K562 treated with DMSO at 1 percent for 48 hours (cell line): Measurements from ENCODE around the gene SDSL. TPM values are rescaled to one million over a fixed set of nuclear protein-coding genes. Genes with fewer than 3 reads are reported as not detected.

Experiments
- total RNA-seq: library from RNA; unstranded; fragments of 300-600 nt; gene quantifications from 2 replicates; pipeline ENCODE4 v1.2.3, GENCODE V29; 2022; ENCODE audit warnings: low replicate concordance; ENCODE audit errors: extremely low read depth

The SDSL gene, protein sequence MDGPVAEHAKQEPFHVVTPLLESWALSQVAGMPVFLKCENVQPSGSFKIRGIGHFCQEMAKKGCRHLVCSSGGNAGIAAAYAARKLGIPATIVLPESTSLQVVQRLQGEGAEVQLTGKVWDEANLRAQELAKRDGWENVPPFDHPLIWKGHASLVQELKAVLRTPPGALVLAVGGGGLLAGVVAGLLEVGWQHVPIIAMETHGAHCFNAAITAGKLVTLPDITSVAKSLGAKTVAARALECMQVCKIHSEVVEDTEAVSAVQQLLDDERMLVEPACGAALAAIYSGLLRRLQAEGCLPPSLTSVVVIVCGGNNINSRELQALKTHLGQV
- total RNA-seq = not detected in 2 replicates

DNA sequence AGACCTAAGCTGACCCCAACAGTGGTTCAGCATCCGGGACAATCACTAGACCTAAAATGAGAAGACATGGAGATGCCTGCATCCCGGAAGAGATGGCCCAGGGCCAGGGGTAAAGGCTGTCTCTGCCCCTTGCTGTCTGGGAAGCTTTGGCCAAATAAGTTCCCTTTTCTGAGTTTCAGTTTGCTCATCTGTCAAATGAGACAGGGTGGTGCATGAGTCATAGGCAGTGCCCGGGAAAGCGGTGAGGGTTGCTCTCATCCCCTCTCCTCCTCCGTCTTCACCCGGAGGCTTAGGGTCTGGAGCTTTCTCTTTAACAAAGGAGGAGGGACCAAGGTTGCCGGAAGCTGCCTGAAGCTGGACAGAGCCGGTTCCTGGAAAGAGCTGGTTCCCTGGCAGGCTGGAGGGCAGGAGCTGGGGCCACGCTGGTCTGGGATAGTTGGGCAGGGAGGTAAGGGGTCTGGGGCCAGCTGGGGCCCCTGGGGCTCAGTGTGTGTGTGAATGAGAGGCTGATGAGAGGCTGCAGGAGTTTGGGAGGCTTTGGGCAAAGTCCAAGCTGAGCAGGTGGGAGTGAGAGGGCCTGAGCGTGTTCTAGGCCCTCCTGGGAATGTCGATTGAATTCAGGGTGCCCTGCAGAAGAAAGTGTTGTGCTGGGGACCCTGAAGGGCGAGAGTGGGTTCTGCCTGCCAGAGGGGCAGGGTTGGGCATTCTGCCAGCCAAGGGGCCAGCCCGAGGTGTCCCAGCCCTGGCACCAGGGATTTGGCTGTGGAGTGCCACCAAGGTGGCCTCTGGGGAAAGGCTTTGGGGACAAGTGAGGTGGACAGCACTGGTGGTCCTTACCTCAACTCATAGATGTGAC, at the start of gene SDSL:
SDSL (plus strand) TSS at position 351 of the 856 bp plus-strand sequence. CDS start 5,603 bp downstream, outside the sequence.

DNA sequence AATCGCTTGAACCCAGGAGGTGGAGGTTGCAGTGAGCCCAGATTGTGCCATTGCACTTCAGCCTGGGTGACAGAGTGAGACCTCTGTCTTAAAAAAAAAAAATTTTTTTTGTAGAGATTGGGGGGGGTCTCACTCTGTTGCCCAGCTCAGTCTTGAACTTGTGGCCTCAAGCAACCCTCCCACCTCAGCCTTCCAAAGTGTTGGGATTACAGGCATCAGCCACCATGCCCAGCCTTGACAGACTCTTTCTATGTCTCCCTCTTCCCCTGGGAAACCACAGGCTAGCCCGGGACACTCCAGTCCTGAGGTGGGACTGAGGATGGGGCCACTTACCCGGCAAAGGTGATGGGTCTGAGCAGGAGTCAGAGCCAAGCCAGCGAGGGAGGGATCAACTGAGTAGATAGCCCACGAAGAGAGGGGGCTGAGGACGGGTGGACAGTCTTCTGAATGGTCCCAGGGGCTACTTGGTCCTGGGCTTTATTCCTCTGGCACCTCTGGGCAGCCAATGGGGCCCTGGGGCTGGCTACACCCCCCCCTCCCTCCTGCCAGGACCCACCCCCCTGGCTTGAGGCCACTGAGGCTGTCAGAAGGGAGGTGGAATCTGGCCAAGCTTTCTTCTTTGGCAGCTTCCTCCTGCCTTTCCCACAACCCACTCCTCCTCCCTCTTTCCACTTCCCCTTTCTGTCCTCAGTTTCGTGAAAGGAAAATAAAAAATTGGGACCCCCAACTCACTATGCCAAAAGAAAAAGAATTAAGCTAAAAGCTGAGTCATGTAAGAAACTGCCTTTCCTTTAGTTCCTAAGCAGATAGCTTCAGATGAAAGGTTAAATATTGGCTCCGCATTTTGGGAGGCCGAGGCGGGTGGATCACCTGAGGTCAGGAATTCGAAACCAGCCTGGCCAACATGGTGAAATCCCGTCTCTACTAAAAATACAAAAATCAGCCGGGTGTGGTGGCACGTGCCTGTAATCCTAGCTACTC, 18.5 kb upstream of the SDSL start, which contains the start of gene SDS:
SDS (minus strand) TSS at position 453 of the 981 bp plus-strand sequence. CDS start 4,179 bp downstream, outside the sequence.

DNA sequence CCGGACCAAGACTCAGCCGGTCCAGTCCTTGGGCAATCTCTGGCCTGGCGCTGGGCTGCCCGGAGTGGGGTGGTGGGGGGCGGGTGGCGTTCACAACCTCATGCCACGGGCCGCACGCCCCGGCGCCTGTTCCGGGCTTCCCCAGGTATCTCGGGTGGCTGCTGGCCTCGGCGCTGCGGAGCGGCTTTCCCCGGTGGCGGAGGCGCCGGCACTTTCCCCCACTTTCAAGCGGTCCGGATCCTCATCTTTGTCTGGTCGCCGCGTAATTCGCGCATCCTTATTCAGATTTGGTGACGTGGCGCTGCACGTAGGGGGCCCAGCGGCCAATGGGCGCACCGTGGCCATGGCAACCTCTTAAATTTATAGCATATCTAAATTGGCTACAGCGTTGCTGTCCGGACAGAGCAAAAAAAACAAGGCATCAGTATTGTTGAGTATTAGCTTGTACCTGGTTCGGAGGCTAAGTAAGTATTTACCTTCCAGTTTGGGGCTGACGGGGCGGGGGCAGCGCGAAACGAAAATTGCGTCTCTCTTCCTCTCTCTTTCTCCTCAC, 49.5 kb downstream of the SDSL start, which contains the start of gene LHX5:
LHX5 (minus strand) TSS at position 253 of the 553 bp plus-strand sequence. CDS start 373 bp downstream, outside the sequence.

Other genes starting within 250 kb of the SDSL start
- not detected in 2 replicates for gene DDX54, start 236.9 kb upstream of the SDSL start, total RNA-seq
- gene RITA1, start 236.7 kb upstream of the SDSL start, total RNA-seq = not detected in 2 replicates
- gene TPCN1, start 200.9 kb upstream of the SDSL start, total RNA-seq = not detected in 2 replicates
- gene SLC8B1, start 87.3 kb upstream of the SDSL start, total RNA-seq = not detected in 2 replicates
- gene PLBD2, start 63.8 kb upstream of the SDSL start, total RNA-seq = not detected in 2 replicates
- gene SDS, start 18.5 kb upstream of the SDSL start, total RNA-seq = not detected in 2 replicates
- not detected in 2 replicates for gene LHX5, start 49.5 kb downstream of the SDSL start, total RNA-seq